ENCODE results near the gene HOXA5.

Gene HOXA5

GRCh38 chr7:27116031-27116961, 27.2 kb downstream of the HOXA5 start:
- no peak for DNase-seq

- DNase-seq: no peak
Observed at GRCh38 chr7:27115221-27116026, 28.1 kb downstream of the HOXA5 start.

GRCh38 chr7:27114881-27115220, 28.6 kb downstream of the HOXA5 start:
- DNase-seq: no peak

GRCh38 chr7:27113991-27114769, 29.3 kb downstream of the HOXA5 start:
- no peak for DNase-seq

GRCh38 chr7:27112955-27113949, 30.2 kb downstream of the HOXA5 start:
- no peak for DNase-seq

- no peak for DNase-seq
Observed at GRCh38 chr7:27112361-27112760, 31.1 kb downstream of the HOXA5 start.

GRCh38 chr7:27111751-27112277, 31.7 kb downstream of the HOXA5 start:
- no peak for DNase-seq

- no peak for DNase-seq
Observed at GRCh38 chr7:27111042-27111750, 32.3 kb downstream of the HOXA5 start.

GRCh38 chr7:27110186-27111031, 33.1 kb downstream of the HOXA5 start:
- no peak for DNase-seq

- no peak for DNase-seq
Observed at GRCh38 chr7:27109466-27110185, 33.9 kb downstream of the HOXA5 start.

GRCh38 chr7:27108390-27109127, 34.9 kb downstream of the HOXA5 start:
- no peak for DNase-seq

GRCh38 chr7:27107391-27108381, 35.8 kb downstream of the HOXA5 start:
- DNase-seq: no peak

- no peak for DNase-seq
Observed at GRCh38 chr7:27106901-27107240, 36.6 kb downstream of the HOXA5 start.

GRCh38 chr7:27106181-27106900, 37.1 kb downstream of the HOXA5 start:
- DNase-seq: no peak

GRCh38 chr7:27105301-27106031, 38.0 kb downstream of the HOXA5 start:
- DNase-seq: no peak
